IMR-90 (cell line): ENCODE measurements around the gene LRFN2. TPM values are rescaled to one million over a fixed set of nuclear protein-coding genes. Genes with fewer than 3 reads are reported as not detected.

Experiments used
- ATAC-seq: fragments of 200-7000 bp; cut with Tn5 transposase; 2 replicates; pipeline ENCODE4 v1.9.1; 2020; ENCODE audit warnings: low read depth, mild to moderate bottlenecking, moderate library complexity
- BruUV-seq: library from RNA; stranded (reverse); fragments of 400-500 nt; replicated peaks from 2 replicates; lab custom pipeline; 2021; lab: Mats Ljungman, UMichigan
- CTCF ChIA-PET: fragments of 300-600 bp; formaldehyde crosslinking; extraction: SDS; loops from one replicate; lab custom pipeline; 2021; ENCODE audit warnings: antibody characterized with exemption; lab: Yijun Ruan, JAX
- POLR2A ChIA-PET: fragments of 300-600 bp; sonication (Branson Sonifier 250); formaldehyde crosslinking; loops from one replicate; lab custom pipeline; 2022; ENCODE audit warnings: antibody characterized with exemption; ENCODE audit not compliant: unreplicated experiment; lab: Charles Lee
- DNase-seq: peaks from one replicate; pipeline ENCODE4 v3.0.0; 2013
- H2AFZ ChIP-seq: replicated peaks from 2 replicates; pipeline ENCODE3; 2013; ENCODE audit warnings: low read length, mild to moderate bottlenecking; ENCODE audit not compliant: poor library complexity
- H2AK5ac ChIP-seq: 2 replicates; pipeline ENCODE4 v1.6.1; 2013; ENCODE audit warnings: low read depth, low read length, inconsistent platforms
- H2AK9ac ChIP-seq: replicated peaks from 2 replicates; pipeline ENCODE3; 2013; ENCODE audit warnings: mild to moderate bottlenecking, low read depth, low read length, moderate library complexity; ENCODE audit not compliant: poor library complexity
- H2BK120ac ChIP-seq: 2 replicates; pipeline ENCODE4 v1.6.1; 2013; ENCODE audit warnings: low read depth, low read length, inconsistent platforms
- H2BK15ac ChIP-seq: 3 replicates; pipeline ENCODE4 v1.6.1; 2013; ENCODE audit warnings: low read depth, low read length, inconsistent platforms
- H2BK20ac ChIP-seq: 2 replicates; pipeline ENCODE4 v1.6.1; 2013; ENCODE audit warnings: low read depth, mild to moderate bottlenecking, inconsistent platforms, low read length, moderate library complexity
- H2BK5ac ChIP-seq: 2 replicates; pipeline ENCODE4 v1.6.1; 2013; ENCODE audit warnings: mild to moderate bottlenecking, low read depth, low read length, inconsistent platforms; ENCODE audit not compliant: poor library complexity, severe bottlenecking
- H3K14ac ChIP-seq: replicated peaks from 2 replicates; pipeline ENCODE4 v1.6.1; 2013; ENCODE audit warnings: low read depth, low read length, inconsistent platforms
- H3K18ac ChIP-seq: 2 replicates; pipeline ENCODE4 v1.6.1; 2013; ENCODE audit warnings: low read depth, low read length, control low read depth
- H3K23ac ChIP-seq: 2 replicates; pipeline ENCODE4 v1.6.1; 2013; ENCODE audit warnings: low read depth, low read length, inconsistent platforms
- H3K27ac ChIP-seq: 2 replicates; pipeline ENCODE4 v1.5.1; 2013; ENCODE audit warnings: mild to moderate bottlenecking, control low read depth, low read length; ENCODE audit not compliant: insufficient read depth
- H3K27me3 ChIP-seq: 2 replicates; pipeline ENCODE4 v1.6.1; 2013; ENCODE audit warnings: low read length; ENCODE audit not compliant: control insufficient read depth, insufficient read depth
- H3K36me3 ChIP-seq: 2 replicates; pipeline ENCODE4 v1.6.1; 2013; ENCODE audit warnings: low read length, mixed read lengths; ENCODE audit not compliant: control insufficient read depth, insufficient read depth
- H3K4ac ChIP-seq: 2 replicates; pipeline ENCODE4 v1.6.1; 2013; ENCODE audit warnings: low read depth, low read length, inconsistent platforms
- H3K4me1 ChIP-seq: 2 replicates; pipeline ENCODE4 v1.6.1; 2013; ENCODE audit warnings: low read length, mixed read lengths; ENCODE audit not compliant: control insufficient read depth, insufficient read depth
- H3K4me2 ChIP-seq: 2 replicates; pipeline ENCODE4 v1.6.1; 2013; ENCODE audit warnings: low read depth, mild to moderate bottlenecking, control low read depth, low read length, moderate library complexity
- H3K4me3 ChIP-seq: 2 replicates; pipeline ENCODE4 v1.5.1; 2013; ENCODE audit warnings: low read depth, mild to moderate bottlenecking, control low read depth, low read length, moderate library complexity; ENCODE audit not compliant: insufficient read depth
- H3K56ac ChIP-seq: 2 replicates; pipeline ENCODE4 v1.6.1; 2013; ENCODE audit warnings: low read length, inconsistent platforms; ENCODE audit not compliant: insufficient read depth; ENCODE audit errors: extremely low read depth
- H3K79me1 ChIP-seq, 2 experiments: 2 replicates each; pipeline ENCODE4 v1.6.1; 2013; ENCODE audit warnings: low read length in 2 of 2, inconsistent platforms in 1 of 2, low read depth in 1 of 2
- H3K9ac ChIP-seq: 2 replicates; pipeline ENCODE4 v1.6.1; 2013; ENCODE audit warnings: low read depth, low read length, control low read depth
- H3K9me1 ChIP-seq: 2 replicates; pipeline ENCODE4 v1.6.1; 2013; ENCODE audit warnings: low read length, inconsistent platforms; ENCODE audit not compliant: insufficient read depth
- H3K9me3 ChIP-seq: 2 replicates; pipeline ENCODE4 v1.6.1; 2013; ENCODE audit warnings: low read length; ENCODE audit not compliant: control insufficient read depth, insufficient read depth
- H4K20me1 ChIP-seq: 2 replicates; pipeline ENCODE4 v1.6.1; 2013; ENCODE audit warnings: low read length, inconsistent platforms; ENCODE audit not compliant: insufficient read depth
- H4K5ac ChIP-seq: 2 replicates; pipeline ENCODE4 v1.6.1; 2013; ENCODE audit warnings: mild to moderate bottlenecking, low read depth, low read length, control low read depth
- H4K8ac ChIP-seq, 2 experiments: 2 replicates each; pipeline ENCODE4 v1.6.1; 2013; ENCODE audit warnings: low read depth in 2 of 2, low read length in 2 of 2, control low read depth in 1 of 2, inconsistent platforms in 1 of 2
- H4K91ac ChIP-seq: 2 replicates; pipeline ENCODE4 v1.6.1; 2013; ENCODE audit warnings: low read depth, low read length, inconsistent platforms; ENCODE audit not compliant: insufficient read depth
- BHLHE40 ChIP-seq: fragments of 150-350 bp; IDR thresholded peaks from 2 replicates; pipeline ENCODE4 v1.6.1; 2016; ENCODE audit warnings: mild to moderate bottlenecking, low read depth, low read length
- CEBPB ChIP-seq: IDR thresholded peaks from 2 replicates; pipeline ENCODE4 v1.6.1; 2012; ENCODE audit warnings: low read depth, low read length, improper control_type of control experiment
- CHD1 ChIP-seq: IDR thresholded peaks from 2 replicates; pipeline ENCODE4 v1.6.1; 2012; ENCODE audit warnings: low read depth, low read length, improper control_type of control experiment
- FOS ChIP-seq: fragments of 150-350 bp; IDR thresholded peaks from 2 replicates; pipeline ENCODE4 v1.6.1; 2016; ENCODE audit warnings: low read depth, low read length
- MAFK ChIP-seq: IDR thresholded peaks from 2 replicates; pipeline ENCODE4 v1.6.1; 2012; ENCODE audit warnings: low read depth, low read length, improper control_type of control experiment
- MXI1 ChIP-seq: IDR thresholded peaks from 2 replicates; pipeline ENCODE4 v1.6.1; 2012; ENCODE audit warnings: low read depth, mild to moderate bottlenecking, low read length, moderate library complexity, borderline replicate concordance
- RFX5 ChIP-seq: IDR thresholded peaks from 2 replicates; pipeline ENCODE4 v1.8.0; 2012; ENCODE audit warnings: low read depth, mild to moderate bottlenecking, low read length, moderate library complexity
- SMC3 ChIP-seq: fragments of 150-350 bp; IDR thresholded peaks from 2 replicates; pipeline ENCODE4 v1.6.1; 2016; ENCODE audit warnings: low read depth, mild to moderate bottlenecking, antibody characterized with exemption, low read length, moderate library complexity
- USF2 ChIP-seq: fragments of 150-350 bp; IDR thresholded peaks from 2 replicates; pipeline ENCODE4 v1.6.1; 2017; ENCODE audit warnings: mild to moderate bottlenecking, antibody characterized with exemption, low read length, low read depth
- WGBS, 2 experiments: methylation state at CpG; one replicate each; pipeline versions ENCODE4 v1.1.5 to v1.1.7; 2013; ENCODE audit warnings: missing lambda C conversion rate in 2 of 2; ENCODE audit not compliant: insufficient read length in 1 of 2; ENCODE audit errors: extremely low coverage in 2 of 2; 5-methylcytosine and 5-hydroxymethylcytosine counted together
- dilution Hi-C: fragments of 300-500 bp; cut with HindIII; formaldehyde crosslinking; loops from one replicate; pipeline ENCODE4 v1.14.3; 2018; ENCODE audit warnings: low sequenced_read_pairs; ENCODE audit not compliant: unreplicated experiment
- in situ Hi-C: fragments of 300-500 bp; cut with MboI; formaldehyde crosslinking; loops from 3 replicates; pipeline ENCODE4 v1.14.3; 2019; ENCODE audit warnings: low sequenced_read_pairs, inconsistent platforms, mixed read lengths
- intact Hi-C: fragments of 100-400 bp; cut with micrococcal nuclease; formaldehyde crosslinking; loops from 2 replicates; pipeline ENCODE4 v1.10.0; 2022
- polyA plus RNA-seq, 3 experiments: library from polyadenylated mRNA; depleted of rRNA; stranded (reverse); fragments of >200 nt; gene quantifications; 2 replicates each; pipeline ENCODE4 v1.2.3, GENCODE V29; 2012; ENCODE audit warnings: low replicate concordance in 1 of 3
- total RNA-seq: library from RNA; depleted of rRNA; stranded (reverse); fragments of >200 nt; gene quantifications from 2 replicates; pipeline ENCODE4 v1.2.3, GENCODE V29; 2012

LRFN2 gene
- total and polyA plus RNA-seq, 2 of the 4 experiments (the other 2 are of a cell fraction) = not detected

GRCh38 chr6:40427196-40427595 lies 160.0 kb downstream of the LRFN2 start:
- H3K4ac ChIP-seq = no peak overlapping the region
- no peak overlapping the region for H2BK5ac ChIP-seq
- CTCF ChIA-PET = no interaction called here
- intact Hi-C loops (no loop called here), in situ Hi-C loops (no loop called here), dilution Hi-C loops (no loop called here)
- H3K9me3 ChIP-seq = no peaks in the 10 kb centered on the region
- H3K14ac ChIP-seq = no peak overlapping the region
- H3K27ac ChIP-seq = no peak overlapping the region
- H3K23ac ChIP-seq = no peak overlapping the region
- no peak overlapping the region for H4K91ac ChIP-seq
- no peak overlapping the region for H4K8ac ChIP-seq
- H3K56ac ChIP-seq = no peak overlapping the region
- H2BK15ac ChIP-seq = no peak overlapping the region
- H3K79me1 ChIP-seq = no peaks in the 10 kb centered on the region
- no peak overlapping the region for H4K5ac ChIP-seq
- POLR2A ChIA-PET = no interaction called here
- no peaks in the 10 kb centered on the region for H3K27me3 ChIP-seq
- ATAC-seq (no peak), DNase-seq (no peak)
- no peak overlapping the region for H2BK20ac ChIP-seq
- H3K9ac ChIP-seq = no peak overlapping the region
- 14% methylated on average over 1 of the region's 3 CpGs; no CpG with 5 or more reads in 1 of the 2 experiments for WGBS, 2 experiments
- H3K4me3 ChIP-seq = no peak overlapping the region
- no peaks in the 10 kb centered on the region for H3K4me1 ChIP-seq
- no peak overlapping the region for H2BK120ac ChIP-seq
- no peaks in the 10 kb centered on the region for H3K36me3 ChIP-seq
- TF ChIP-seq SMC3 (no peak), USF2 (no peak), FOS (no peak), BHLHE40 (no peak), MAFK (no peak), CHD1 (no peak), CEBPB (no peak), MXI1 (no peak), RFX5 (no peak)
- H2AK9ac ChIP-seq = no peak overlapping the region
- no peak overlapping the region for H3K18ac ChIP-seq
- H2AK5ac ChIP-seq = no peak overlapping the region
- no peaks in the 10 kb centered on the region for H3K9me1 ChIP-seq
- no peak overlapping the region for H3K4me2 ChIP-seq
- BruUV-seq = no TSS peak
- no peak overlapping the region for H2AFZ ChIP-seq
- H4K20me1 ChIP-seq = no peaks in the 10 kb centered on the region
